Activated T-helper 1 cell treated with Interleukin-2 at 50 U/mL for 16 hours (primary cell): Measurements from ENCODE around the gene YOD1.

ENCODE experiments used
- DNase-seq: peaks from one replicate; pipeline ENCODE4 v3.0.0-alpha.2; 2020; ENCODE audit warnings: low read depth

The YOD1 gene

DNA sequence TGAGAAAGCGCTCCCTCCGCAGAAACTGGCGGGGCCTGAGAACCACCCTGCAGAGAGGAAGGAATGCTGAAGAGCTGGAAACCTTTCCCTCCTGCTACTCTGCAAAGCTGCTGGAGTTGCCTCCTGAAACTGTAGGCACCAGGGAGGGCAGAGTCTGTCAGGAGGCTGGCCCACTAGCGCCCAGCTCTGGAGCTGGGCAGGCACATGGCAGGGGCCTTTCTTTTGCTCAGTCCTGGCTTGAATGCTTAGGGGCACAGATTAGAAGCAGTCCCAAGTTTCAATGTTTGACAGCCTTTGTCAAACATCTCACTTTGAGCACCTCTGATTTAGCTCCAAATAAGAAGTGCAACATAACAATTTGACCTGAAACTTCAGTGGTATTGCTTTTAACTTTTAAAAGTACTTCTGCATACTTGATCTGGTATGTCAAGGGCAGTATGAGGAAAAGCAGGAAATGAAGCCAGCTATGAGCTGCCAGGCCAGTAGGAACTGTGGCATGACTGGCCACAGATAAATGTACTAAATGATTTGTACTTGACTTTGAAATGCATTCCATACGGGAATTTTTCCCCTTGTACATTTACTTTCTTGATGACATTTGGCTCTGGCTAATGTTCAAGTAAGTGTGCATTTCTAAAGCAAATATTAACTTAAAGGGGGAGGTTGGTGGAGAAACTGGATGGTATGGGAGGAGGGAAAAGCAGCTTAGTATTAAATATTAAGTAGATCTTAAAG is 25.7 kb downstream of the YOD1 start:
- DNase-seq = no peak

GRCh38 chr1:207024202-207025145 is 26.5 kb downstream of the YOD1 start:
- no peak for DNase-seq

GRCh38 chr1:207022996-207023679 is 27.9 kb downstream of the YOD1 start:
- no peak for DNase-seq

DNA sequence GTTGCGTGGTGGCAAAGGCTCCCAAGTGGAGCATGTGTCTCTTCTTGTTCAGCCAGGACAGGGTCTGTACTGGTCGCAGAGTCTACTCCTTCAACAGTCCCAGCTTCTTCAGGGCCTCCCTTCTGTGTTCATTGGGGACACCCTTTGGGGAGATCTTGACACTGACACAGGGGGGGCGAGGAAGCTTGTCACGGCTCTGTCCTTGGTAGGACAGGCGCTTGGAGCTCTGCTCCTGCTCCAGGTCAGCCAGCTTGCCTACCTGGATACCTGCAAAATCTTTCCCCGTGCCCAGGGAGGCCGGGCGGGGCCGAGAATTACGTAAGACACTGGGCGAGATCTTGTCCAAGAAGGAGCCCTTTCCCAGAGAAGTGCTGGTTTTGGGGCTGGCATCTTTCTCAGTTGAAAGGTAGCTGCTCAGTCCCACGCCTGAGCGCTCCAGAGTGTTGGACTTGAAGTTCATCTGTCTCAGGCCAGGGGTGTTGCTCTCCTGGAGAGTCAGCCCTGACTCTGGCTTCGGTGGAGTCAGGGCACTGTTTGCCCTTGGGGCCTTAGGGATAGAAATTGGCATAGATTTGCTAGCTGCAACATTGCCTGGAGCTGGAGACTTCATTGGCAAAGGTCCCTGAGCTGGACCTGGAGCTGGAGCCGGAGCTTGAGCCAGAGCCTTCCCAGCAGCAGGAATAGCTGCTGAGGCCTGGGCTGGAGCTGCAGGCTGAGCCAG is 29.0 kb downstream of the YOD1 start:
- no peak for DNase-seq

DNA sequence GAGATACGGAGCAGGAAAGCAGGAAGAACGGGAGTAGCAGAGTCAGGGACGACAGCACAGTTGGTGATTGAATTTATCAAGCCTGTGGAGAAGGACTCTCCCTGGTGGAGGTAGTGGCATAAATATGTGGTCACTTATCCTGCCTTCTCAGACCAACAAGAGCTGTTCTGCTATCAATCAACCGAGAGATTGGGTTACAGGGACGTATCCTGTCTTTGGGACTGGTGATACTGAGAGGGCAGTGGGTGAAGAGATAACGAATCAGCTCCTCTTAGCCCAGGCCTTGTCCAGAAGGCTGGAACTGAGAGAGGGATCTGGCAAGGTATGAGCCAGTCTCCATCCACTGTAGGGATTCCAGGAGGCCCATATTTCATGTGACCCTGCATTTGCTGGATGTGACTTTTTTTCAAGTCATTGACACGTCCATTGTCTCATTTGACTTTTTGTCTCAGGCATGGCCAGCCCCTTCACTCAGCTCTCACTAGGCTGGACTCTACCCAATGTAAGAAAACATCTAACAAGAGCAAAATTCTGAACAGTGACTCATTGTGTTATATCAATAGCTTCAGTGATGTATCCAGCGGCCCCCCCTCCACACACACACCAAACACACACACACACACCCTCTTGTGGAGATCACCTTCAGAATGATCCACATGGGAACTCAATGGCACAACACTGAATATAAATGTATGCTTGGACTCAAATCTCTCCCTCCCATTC is 29.7 kb downstream of the YOD1 start:
- no peak for DNase-seq

DNA sequence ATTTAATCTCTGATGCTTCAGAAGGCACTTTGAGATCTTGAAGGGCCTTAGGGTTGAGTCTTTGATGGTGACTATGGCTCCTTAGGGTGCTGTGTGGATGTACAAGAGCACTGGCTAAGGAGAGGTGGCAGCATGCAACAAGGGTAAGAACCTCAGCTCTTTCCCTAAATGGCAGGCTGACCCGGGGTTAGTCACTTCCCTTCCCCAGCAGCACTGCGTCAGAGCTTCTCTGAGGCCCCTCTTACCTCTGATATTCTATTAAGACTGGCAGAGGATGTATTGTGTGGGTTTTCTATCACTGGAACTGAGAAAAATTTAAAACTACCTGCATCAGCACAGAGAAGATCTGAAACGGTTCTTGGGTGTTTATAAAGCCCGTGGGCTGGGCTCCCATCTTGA is 30.3 kb downstream of the YOD1 start:
- DNase-seq = no peak

DNA sequence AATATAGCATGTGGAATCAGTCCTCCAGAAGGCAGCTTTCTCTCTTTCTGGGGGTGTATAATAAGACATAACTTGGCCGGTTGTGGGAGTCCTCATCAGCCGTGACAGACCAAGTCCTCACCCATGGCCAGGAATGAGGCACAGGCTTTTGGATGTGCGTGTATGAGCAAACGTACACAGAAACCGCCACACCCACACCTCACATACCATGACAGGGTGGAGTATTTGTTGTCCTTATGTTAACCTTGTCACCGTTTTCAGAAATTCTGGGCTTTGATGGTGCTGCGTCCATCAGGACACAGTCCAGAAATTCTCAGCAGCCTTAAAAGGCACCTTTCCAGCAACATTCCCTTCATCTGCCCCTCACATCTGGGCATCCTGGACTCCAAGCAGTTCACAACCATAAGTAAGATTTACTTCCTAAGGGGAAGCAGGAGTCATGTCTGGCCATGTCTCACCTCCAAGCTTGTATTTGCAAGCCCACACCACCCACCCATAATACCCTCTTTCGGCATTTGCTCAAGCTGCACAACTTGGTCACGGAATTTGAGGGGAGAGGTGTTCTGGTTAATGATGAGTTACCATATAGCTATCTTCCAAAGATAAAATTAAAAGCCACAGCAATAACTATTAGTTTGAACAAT is 30.8 kb downstream of the YOD1 start:
- DNase-seq = no peak

- no peak for DNase-seq
These were observed 31.3 kb downstream of the YOD1 start for GRCh38 chr1:207019661-207020060.

DNA sequence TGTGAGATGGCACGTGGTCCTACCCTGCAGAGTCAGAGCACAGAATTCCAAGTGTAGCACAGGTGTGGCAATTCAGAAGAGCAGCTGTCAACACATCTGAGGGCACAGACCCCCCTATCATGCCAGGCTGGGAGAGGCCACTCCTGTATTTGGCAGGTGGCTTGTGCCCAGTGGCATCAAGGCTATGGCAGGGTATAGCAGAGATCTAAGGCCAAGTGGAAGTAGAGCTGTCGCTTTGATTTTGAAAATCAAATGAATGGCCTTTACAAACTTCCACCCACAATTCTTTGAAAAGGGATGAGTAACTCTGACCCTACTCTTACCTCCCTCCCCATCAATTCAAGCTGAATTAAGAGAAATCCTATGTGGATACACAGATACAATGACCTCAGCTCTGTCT is 31.8 kb downstream of the YOD1 start:
- no peak for DNase-seq

- no peak for DNase-seq
These were observed 32.3 kb downstream of the YOD1 start for GRCh38 chr1:207018707-207019106.

DNA sequence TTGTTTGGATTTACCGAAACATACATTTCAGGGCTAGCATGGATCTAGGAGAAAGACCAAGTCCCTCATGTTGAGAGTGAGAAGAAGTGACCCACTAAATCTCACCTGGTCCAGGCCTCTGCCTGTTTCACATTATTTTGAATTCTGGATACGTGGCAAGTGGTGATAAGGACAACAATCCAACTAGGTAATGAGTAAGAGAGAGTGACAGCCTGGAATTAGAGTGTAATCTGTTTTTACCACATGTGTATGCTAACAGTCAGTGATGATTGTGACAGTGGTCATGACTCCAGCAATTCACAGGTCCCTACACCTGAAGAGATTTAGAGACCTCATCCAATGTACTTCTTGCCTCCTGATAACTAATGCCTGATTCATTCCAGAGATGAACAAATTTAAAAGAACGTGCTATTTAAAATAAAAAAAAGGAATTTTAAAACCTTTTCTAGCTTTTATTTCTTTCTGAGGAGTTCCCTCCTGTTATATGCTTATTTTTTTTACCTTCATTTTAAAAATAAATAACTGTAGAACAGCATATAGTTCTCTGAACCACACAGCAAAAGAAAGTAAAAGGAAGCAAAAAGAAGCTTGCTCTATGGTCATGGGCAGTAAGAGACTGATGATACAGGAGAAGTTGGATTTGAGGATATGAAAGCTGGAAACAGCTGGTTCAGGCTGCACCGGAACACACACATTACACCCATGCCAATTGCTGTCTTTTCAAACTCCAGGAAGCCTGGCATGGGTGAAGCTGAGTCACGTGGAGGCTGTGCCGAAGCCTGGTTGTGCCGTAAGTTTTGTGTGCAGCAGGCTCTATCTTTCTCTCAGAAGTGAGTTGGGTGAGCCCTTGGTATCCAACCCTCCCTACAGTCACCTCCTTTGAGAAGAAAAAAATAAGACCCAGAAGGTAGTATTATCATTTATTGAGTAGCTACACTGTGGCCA is 33.1 kb downstream of the YOD1 start:
- DNase-seq = no peak

DNA sequence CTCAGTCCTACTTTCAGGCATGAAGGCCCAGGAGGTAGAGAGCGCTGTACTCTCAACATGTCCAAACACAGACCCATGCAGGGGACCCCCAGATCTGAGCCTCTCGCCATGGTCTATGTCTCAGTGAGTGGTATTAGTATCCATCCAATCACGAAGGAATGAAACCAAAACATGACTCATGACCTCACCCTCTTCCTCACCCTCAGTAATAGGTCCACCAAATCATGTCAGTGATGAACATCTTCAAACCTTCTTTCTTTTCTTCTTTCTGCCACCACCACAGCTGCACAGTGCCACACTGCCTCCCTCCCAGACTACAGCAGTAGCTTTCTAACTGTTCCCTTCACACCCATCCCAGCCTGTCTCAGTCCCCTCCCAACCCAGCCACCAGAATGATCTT is 35.2 kb downstream of the YOD1 start:
- no peak for DNase-seq

- no peak for DNase-seq
These were observed 36.3 kb downstream of the YOD1 start for GRCh38 chr1:207014728-207015127.

GRCh38 chr1:207013321-207014085 is 37.5 kb downstream of the YOD1 start:
- no peak for DNase-seq

GRCh38 chr1:207010726-207011125 is 40.3 kb downstream of the YOD1 start:
- no peak for DNase-seq

DNA sequence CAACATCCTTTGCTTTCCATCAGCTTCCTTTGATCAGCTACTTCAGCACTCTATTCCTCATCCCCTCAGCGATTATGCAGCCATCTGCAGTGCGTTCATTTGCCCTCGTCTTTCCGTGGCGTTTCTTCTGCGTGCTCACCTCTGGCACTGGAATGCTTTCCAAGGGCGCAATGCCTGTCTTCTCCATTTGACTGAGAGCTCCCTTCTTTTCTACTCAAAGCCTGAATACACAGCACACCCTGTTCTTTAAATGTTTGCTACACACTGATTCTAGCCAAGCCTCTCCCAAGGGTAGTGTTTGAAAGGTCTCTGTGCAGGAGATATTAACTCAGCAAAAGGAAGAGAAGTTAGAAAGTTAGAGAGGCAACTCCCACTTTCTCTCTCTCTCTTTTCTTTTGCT is 41.1 kb downstream of the YOD1 start:
- DNase-seq = no peak

- DNase-seq = no peak
These were observed 41.7 kb downstream of the YOD1 start for GRCh38 chr1:207009182-207009850.

DNA sequence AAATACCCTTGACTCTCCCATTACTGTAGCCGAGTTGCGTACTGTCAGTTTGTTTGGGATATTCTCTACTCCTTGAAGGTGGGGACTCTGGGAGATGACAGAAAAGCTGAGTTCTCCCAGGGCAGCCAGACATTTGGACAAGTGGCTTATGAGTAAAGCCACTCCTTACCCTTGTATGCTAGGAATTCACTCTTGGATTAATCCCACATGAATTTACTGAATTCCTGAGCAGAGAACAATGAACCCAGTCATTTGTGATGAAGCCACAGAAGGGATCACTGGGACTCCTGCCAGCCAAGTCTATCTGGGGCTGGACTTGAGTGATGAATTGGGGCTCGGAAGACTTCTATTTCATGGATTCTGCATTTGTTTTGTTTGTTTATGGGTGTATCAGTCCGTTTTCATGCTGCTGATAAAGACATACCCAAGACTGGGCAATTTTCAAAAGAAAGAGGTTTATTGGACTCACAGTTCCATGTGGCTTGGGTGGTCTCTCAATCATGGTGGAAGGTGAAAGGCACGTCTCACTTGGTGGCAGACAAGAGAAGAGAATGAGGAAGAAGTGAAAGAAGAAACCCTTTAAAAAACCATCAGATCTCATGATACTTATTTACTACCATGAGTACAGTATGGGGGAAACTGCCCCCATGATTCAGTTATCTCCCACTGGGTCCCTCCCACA is 43.5 kb downstream of the YOD1 start:
- DNase-seq = no peak
